ENCODE data around the gene RGS14. TPM values are rescaled to one million over a fixed set of nuclear protein-coding genes. Genes with fewer than 3 reads are reported as not detected.

Gene RGS14
- total RNA-seq, 1 experiment from 2014 or later = 9.4 TPM

GRCh38 chr5:177373806-177374205, 16.1 kb downstream of the RGS14 start:
- Histone ChIP-seq H3K27me3 (ENCODE audit: insufficient read depth, low read length) (no peaks in the 10 kb centered on the region), H3K79me2 (ENCODE audit: insufficient read depth, low read length) (no peaks in the 10 kb centered on the region), H3K4me3 (replicated peaks in 1 of 2; ENCODE audit: low read depth in 1 of 2, low read length in 2 of 2) (no peak overlapping the region), H3K4me2 (ENCODE audit: low read length) (no peak overlapping the region), H3K27ac (ENCODE audit: low read depth, low read length) (no peak overlapping the region), H2AFZ (ENCODE audit: low read depth, low read length, poor library complexity, severe bottlenecking) (no peak overlapping the region), H3K36me3 (ENCODE audit: control insufficient read depth in 1 of 2, insufficient read depth in 2 of 2, low read length in 2 of 2) (no peaks in the 10 kb centered on the region), H4K20me1 (ENCODE audit: insufficient read depth) (no peaks in the 10 kb centered on the region), H3K9me2 (ENCODE audit: insufficient read depth) (no peaks in the 10 kb centered on the region), H3K9me3 (ENCODE audit: control insufficient read depth in 1 of 2, insufficient read depth in 1 of 2, low read depth in 1 of 2, low read length in 2 of 2) (no peaks in the 10 kb centered on the region), H3K4me1 (ENCODE audit: control insufficient read depth in 1 of 2, insufficient read depth in 2 of 2, low read length in 2 of 2) (peaks cover 14 to 31% of the 10 kb centered on the region in 2 experiments), H3K9ac (ENCODE audit: low read length) (no peak overlapping the region)
- POLR2A ChIA-PET = no interaction called here
- BruUV-seq (replicated peaks) = no TSS peak
- no peak for DNase-seq (ENCODE audit: low read depth, low spot score)
- TF ChIP-seq FOSL1 (IDR thresholded peaks at IDR 0.05; ENCODE audit: low read depth) (no peak), JUND (IDR thresholded peaks at IDR 0.05) (no peak), ATF3 (IDR thresholded peaks at IDR 0.05) (no peak), SIN3A (IDR thresholded peaks at IDR 0.05; ENCODE audit: low read depth) (no peak), CBX3 (IDR thresholded peaks at IDR 0.05; ENCODE audit: low read depth) (no peak), ELF1 (IDR thresholded peaks at IDR 0.05; ENCODE audit: borderline replicate concordance, low read depth) (no peak), MAX (IDR thresholded peaks at IDR 0.05) (no peak), EZH2phosphoT487 (IDR thresholded peaks at IDR 0.05; ENCODE audit: borderline replicate concordance) (no peak), POLR2AphosphoS5 (IDR thresholded peaks at IDR 0.05; ENCODE audit: low read depth, low read length) (no peak), EZH2 (IDR thresholded peaks at IDR 0.05) (no peak), ZBTB33 (IDR thresholded peaks at IDR 0.05; ENCODE audit: extremely low read depth, insufficient replicate concordance, low read length) (no peak), REST (IDR thresholded peaks at IDR 0.05; ENCODE audit: low read depth) (no peak), CTCF (IDR thresholded peaks at IDR 0.05 in 2 of 3, conservative IDR thresholded peaks at IDR 0.05 in 1 of 3; ENCODE audit: borderline replicate concordance in 1 of 3, insufficient read depth in 1 of 3, low read depth in 2 of 3, low read length in 2 of 3) (no peak), CEBPB (IDR thresholded peaks at IDR 0.05; ENCODE audit: low read depth) (no peak), TCF7L2 (IDR thresholded peaks at IDR 0.05; ENCODE audit: borderline replicate concordance, extremely low read depth, insufficient read depth, insufficient read length) (no peak)
- RAD21 ChIA-PET (ENCODE audit: low non-redundant PET in 1 of 2, low total read pairs in 2 of 2, uncharacterized antibody in 2 of 2, unreplicated experiment in 2 of 2) = no interaction called here
- intact Hi-C loops (cut with micrococcal nuclease) = no loop called here
- ATAC-seq = no peak
- CTCF ChIA-PET = no interaction called here

Data from HCT116 (cell line).